Measurements from ENCODE around the gene DYNLT1. TPM values are rescaled to one million over a fixed set of nuclear protein-coding genes. Genes with fewer than 3 reads are reported as not detected.

DYNLT1 gene
- total RNA-seq, 1 experiment from 2014 or later = 105 TPM

- Histone ChIP-seq H3T11ph (ENCODE audit: low read length) (no peak overlapping the region), H2BK20ac (ENCODE audit: low read depth, low read length, poor library complexity, severe bottlenecking) (no peak overlapping the region), H4K5ac (ENCODE audit: insufficient read length, low read depth, low read length) (no peak overlapping the region), H3K4me2 (ENCODE audit: insufficient read depth, insufficient read length, low read length) (no peak overlapping the region), H3K9ac (ENCODE audit: extremely low read depth, insufficient read length, low read length) (no peak overlapping the region), H3K23me2 (ENCODE audit: insufficient read length, low read depth, low read length, poor library complexity, severe bottlenecking) (no peaks in the 10 kb centered on the region), H3K27ac (ENCODE audit: insufficient read length, low read depth, low read length) (no peak overlapping the region), H2BK120ac (ENCODE audit: low read depth, low read length, poor library complexity, severe bottlenecking) (no peak overlapping the region), H4K91ac (ENCODE audit: insufficient read length, low read depth, low read length) (no peak overlapping the region), H3K79me2 (ENCODE audit: insufficient read depth, low read length) (no peaks in the 10 kb centered on the region), H3K18ac (ENCODE audit: insufficient read length, low read depth, low read length) (no peak overlapping the region), H3K4ac (ENCODE audit: low read depth, low read length) (no peak overlapping the region), H2AK5ac (ENCODE audit: insufficient read length, low read length) (no peak overlapping the region), H2BK15ac (ENCODE audit: low read depth, low read length) (no peak overlapping the region), H3K9me3 (ENCODE audit: control insufficient read depth, low read depth, low read length) (no peaks in the 10 kb centered on the region), H4K8ac (replicated peaks; ENCODE audit: insufficient read length, low read depth, low read length) (no peak overlapping the region), H4K20me1 (ENCODE audit: control insufficient read depth, insufficient read depth, insufficient read length) (no peaks in the 10 kb centered on the region), H3K23ac (ENCODE audit: insufficient read length, low read depth, low read length) (no peak overlapping the region), H3K27me3 (ENCODE audit: insufficient read depth, low read length) (no peaks in the 10 kb centered on the region), H3K79me1 (ENCODE audit: insufficient read depth, low read depth, low read length, poor library complexity, severe bottlenecking) (no peaks in the 10 kb centered on the region), H2BK12ac (ENCODE audit: insufficient read length, low read depth, low read length) (no peak overlapping the region), H3K4me1 (ENCODE audit: insufficient read depth, low read length) (no peaks in the 10 kb centered on the region), H2AFZ (ENCODE audit: low read length) (no peak overlapping the region), H3K56ac (ENCODE audit: insufficient read length, low read depth, low read length) (no peak overlapping the region), H2BK5ac (ENCODE audit: insufficient read length, low read length) (no peak overlapping the region), H3K14ac (ENCODE audit: insufficient read depth, low read length) (no peak overlapping the region)
- Mint-ChIP-seq H3K27ac (no peak overlapping the region), H3K4me3 (no peak overlapping the region), H3K27me3 (ENCODE audit: low read depth) (peaks cover 4% of the 10 kb centered on the region), H3K36me3 (ENCODE audit: insufficient read depth in 1 of 3, low read depth in 3 of 3) (no peaks in the 10 kb centered on the region), H3K4me1 (peaks cover 5 to 6% of the 10 kb centered on the region in 2 experiments), H3K9me3 (no peaks in the 10 kb centered on the region)
- no peak for DNase-seq
- WGBS (ENCODE audit: extremely low coverage, insufficient read length, low lambda C conversion rate) = no CpG with 5 or more reads among the region's 7 CpGs
- TF ChIP-seq CTCF (conservative IDR thresholded peaks at IDR 0.05) = no peak
Observed at GRCh38 chr6:158669145-158670035, 24.8 kb upstream of the DYNLT1 start.
